DMS79 treated with DMSO at 0.1 percent for 48 hours (cell line): Measurements from ENCODE around the gene BRF1.
"Not testable (repeated sequence)": the region's sequence is repeated elsewhere in the genome, so short reads cannot be mapped to it uniquely, and the experiment has no call there.

Experiments
- DNase-seq: peaks from one replicate; lab custom pipeline; 2025; lab: John Stamatoyannopoulos, UW

Gene BRF1

GRCh38 chr14:105288936-105289335 is 11.9 kb downstream of the BRF1 start:
- not testable (repeated sequence) for DNase-seq

- DNase-seq: no peak
Observed at GRCh38 chr14:105287249-105288102, 13.3 kb downstream of the BRF1 start.

GRCh38 chr14:105286759-105287144 is 14.0 kb downstream of the BRF1 start:
- DNase-seq: no peak

GRCh38 chr14:105285174-105285573 is 15.6 kb downstream of the BRF1 start:
- no peak for DNase-seq

GRCh38 chr14:105283899-105284298 is 16.9 kb downstream of the BRF1 start:
- DNase-seq: no peak

GRCh38 chr14:105283028-105283427 is 17.8 kb downstream of the BRF1 start:
- no peak for DNase-seq

GRCh38 chr14:105282098-105282725 is 18.6 kb downstream of the BRF1 start:
- no peak for DNase-seq

- DNase-seq: no peak
Observed at GRCh38 chr14:105281371-105282097, 19.3 kb downstream of the BRF1 start.

- no peak for DNase-seq
Observed at GRCh38 chr14:105280525-105280924, 20.3 kb downstream of the BRF1 start.

- DNase-seq: no peak
Observed at GRCh38 chr14:105279642-105280361, 21.0 kb downstream of the BRF1 start.

- DNase-seq: not testable (repeated sequence)
Observed at GRCh38 chr14:105277448-105277847, 23.4 kb downstream of the BRF1 start.

GRCh38 chr14:105275267-105275946 is 25.4 kb downstream of the BRF1 start:
- no peak for DNase-seq

- no peak for DNase-seq
Observed at GRCh38 chr14:105274637-105275036, 26.2 kb downstream of the BRF1 start.

- peak; percentile 65 for DNase-seq
Observed at GRCh38 chr14:105273062-105273461, 27.7 kb downstream of the BRF1 start.

- DNase-seq: peak; percentile 65
Observed at GRCh38 chr14:105272623-105273022, 28.2 kb downstream of the BRF1 start.

GRCh38 chr14:105271224-105271890 is 29.4 kb downstream of the BRF1 start:
- DNase-seq: no peak

- DNase-seq: no peak
Observed at GRCh38 chr14:105269405-105269804, 31.4 kb downstream of the BRF1 start.

GRCh38 chr14:105268736-105269354 is 32.0 kb downstream of the BRF1 start:
- DNase-seq: no peak

GRCh38 chr14:105267820-105268548 is 32.8 kb downstream of the BRF1 start:
- DNase-seq: no peak

GRCh38 chr14:105261781-105262180 is 39.0 kb downstream of the BRF1 start:
- DNase-seq: no peak
